Measurements from ENCODE around the gene SIK2.

SIK2 gene

DNA sequence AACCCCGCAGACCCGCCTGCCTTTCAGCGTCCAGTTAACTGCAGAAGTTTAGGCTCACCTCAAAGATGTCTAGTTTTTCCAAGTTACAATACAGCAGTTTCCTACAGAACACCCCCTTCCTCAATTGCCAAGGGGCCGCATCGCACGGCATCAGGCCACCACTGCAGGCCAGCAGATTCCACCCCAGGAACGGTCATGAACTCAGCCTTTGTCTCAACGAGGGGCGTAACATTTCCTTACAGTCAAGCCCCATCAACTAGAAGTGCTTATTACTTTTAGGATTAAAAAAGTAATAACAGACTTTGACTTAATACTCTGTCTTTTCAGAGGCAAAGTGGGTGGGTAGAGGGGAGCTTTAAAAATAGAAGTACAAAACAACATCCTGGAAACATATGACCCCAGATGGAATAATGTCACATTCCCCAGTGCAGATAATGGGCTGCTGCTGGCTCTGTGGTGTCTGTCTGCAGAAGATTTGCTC lies 127.6 kb downstream of the SIK2 start:
- DNase-seq (ENCODE audit: low spot score): no peak

DNA sequence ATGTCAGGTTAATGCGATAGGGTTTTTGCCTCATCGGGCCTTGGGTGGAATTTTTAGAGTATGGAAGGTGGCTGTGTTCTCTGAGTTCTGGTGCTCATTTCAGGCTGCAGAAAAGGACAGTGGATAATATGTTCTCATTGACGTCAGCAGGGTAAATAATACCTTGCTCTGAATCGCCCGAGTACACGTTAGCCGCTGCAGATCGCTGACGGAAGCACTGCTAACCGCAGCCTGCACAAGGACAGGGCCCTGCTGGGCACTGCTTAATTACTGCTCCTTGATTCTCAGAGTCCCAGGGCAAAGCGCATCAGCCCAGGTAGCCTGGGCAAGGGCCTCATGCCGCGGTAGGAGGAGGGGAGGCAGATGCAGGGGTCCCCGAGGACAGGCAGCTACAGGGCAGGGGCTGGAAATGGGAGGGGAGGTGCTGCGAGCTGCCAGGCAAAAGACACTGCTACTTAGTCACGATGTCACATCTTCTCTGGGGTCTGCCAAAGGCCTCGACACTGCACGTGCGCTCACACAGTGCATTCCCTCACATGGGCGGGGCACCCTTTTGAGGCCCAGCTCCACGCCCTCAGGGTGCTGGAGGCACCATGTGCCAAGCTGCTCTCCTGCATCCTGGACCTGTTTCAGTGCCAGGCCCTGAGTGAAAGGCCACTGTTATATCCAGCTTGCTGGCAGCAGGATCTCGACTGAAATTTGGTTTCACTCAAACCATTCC lies 128.8 kb downstream of the SIK2 start:
- no peak for DNase-seq (ENCODE audit: low spot score)

DNA sequence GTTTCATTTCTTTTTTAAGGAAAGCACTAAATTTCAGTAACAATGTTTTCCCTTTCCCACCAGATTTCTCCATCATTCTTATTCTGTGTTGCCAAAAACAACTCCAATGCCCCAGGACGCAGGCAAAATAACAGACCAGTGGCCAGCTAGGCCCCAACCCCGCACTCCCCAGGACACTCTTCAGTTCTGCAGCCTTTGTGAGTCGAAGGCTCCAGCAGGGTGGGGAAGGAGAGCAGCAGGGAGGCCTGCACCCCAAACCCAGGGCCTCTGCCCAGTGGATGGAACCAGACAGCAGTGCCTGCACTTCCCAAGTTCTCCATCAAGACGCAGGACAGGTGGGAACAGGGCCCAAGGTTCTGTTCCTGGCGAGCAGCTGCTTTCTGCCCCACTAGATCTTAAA lies 129.6 kb downstream of the SIK2 start:
- no peak for DNase-seq (ENCODE audit: low spot score)

DNA sequence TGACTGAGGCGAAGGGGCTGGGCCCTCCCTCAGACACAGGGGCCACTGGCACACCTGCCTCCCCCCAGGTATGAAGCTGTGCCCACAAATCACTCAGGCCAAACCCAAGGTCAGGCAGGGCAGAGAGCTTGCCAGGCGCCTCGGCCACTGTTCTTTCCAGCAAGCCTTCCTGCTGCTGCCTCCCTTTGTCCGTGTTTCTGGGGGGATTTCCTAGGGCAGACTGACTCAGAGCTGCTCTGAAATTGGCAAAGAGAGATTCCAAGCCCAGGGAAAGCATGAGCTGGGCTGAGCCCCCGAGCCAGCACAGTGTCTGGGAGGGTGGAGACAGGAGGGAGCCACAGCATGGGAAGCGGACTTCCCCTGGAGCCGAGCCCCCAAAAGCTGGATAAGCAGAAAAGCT lies 130.8 kb downstream of the SIK2 start:
- no peak for DNase-seq (ENCODE audit: low spot score)

DNA sequence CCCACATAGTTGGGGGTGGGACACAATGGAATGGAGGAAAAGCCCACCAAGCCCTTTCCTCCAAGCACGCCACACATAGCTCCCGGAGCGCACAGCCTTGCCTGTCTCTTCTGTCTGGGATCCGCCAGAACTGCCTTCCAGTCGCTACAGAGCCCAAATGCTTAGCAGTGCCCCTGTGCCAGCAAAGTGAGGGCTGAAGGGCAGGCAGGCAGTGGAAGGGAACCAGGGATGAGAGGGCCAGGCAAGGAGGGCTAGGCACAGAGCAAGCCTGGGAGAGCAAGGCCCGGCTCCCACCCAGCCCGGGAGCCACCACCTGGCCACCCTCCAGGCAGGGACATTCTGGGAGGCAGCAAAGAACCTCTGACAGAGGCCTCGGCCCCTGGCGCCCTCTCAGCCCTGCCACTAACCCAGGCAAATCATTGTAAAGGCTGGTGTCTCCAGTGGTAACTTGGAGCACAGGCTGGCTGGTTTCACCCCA lies 131.4 kb downstream of the SIK2 start:
- DNase-seq (ENCODE audit: low spot score): no peak

DNA sequence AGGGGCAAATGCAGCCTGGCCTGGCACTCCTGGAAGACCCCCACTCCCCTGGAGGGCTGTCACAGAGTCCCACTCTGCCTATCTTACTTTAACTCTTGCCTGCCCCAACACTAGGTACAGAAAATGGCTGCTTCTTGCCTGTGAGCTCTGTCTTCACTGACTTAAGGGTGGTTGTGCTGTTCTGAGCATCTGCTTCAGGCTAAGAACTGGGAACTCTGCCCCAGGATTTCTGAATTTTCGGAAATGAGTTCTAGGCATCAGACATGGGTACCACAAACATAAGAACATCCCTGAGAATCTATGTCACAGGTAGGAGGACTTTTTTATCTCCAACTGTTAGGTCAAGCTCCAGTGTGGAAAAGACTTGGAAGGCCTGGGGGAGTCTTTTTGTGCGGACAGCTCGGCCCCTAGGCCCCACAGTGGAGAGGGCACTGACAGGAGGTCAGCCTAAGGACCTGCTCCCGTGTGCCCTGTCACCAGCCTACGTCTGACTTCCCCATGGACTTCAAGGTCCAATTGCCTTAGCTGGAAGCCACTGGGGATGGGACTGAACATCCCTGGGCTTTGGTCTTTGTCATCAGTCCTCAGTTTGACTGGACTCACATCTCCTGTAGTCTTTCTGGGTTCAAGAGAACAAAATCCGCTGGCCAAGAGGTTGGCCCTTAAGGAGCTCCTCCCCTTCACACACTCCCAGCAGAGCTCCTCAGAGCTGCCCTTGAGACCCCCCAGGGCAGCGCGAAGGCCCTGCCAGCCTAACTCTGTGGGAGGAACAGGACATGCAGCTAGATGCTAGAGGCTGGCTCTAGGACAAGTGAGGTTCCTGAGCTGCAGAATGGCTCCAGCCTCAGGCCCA lies 132.1 kb downstream of the SIK2 start:
- no peak for DNase-seq (ENCODE audit: low spot score)

DNA sequence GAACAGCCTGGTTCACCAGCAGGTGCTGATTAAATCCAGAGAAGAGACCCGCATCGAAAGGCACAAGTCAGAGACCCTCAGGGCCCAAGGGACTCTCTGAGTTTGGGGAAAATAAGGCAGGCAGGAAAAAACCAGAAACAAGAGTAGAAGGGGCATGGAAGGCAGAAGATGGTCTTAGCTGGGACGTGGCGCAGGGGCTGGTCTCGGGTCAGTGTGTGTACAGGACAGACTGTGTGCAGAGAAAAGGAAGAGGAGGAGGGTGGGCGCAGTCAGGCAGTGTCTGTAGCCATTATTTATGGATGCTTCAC lies 132.7 kb downstream of the SIK2 start:
- no peak for DNase-seq (ENCODE audit: low spot score)

DNA sequence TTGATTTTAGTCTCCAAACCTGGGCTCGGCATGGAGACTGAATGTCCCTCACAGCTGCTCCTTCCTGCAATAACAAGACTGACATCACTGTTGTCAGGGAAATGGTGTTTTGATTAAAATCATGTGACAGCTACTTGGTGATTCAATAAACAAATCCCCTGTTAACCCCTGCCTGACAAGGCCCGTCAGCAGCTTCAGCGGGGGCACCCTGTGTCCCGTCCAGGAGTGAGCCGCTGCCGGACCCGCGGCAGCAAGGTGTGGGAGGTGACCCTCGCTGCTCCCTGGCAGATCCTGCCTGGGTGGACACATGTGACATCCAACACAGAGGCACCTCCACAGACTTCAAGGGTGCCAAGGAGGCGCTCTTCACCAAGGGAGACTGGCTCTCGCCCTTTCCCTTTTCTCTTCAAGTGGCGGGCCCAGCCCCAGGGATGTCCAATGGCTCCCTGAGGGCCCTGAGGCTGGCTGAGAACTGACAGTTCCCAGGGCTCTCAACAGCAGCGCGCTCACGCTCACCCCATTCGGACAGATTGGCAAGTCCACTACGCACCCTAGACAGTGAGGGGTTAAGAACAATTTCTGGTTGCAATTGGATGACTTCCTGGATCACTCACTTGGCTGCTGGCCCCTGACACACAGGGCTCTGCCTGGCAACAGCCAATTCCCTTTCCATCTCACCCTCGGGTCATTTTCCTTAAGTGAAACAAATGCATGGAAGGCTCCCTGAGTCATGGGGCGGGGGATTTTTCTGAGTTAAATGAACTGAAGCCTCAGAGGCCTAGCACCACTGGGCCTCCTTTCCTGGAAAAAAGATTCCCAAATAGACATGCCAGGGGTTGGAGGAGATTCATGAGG lies 133.2 kb downstream of the SIK2 start:
- no peak for DNase-seq (ENCODE audit: low spot score)

DNA sequence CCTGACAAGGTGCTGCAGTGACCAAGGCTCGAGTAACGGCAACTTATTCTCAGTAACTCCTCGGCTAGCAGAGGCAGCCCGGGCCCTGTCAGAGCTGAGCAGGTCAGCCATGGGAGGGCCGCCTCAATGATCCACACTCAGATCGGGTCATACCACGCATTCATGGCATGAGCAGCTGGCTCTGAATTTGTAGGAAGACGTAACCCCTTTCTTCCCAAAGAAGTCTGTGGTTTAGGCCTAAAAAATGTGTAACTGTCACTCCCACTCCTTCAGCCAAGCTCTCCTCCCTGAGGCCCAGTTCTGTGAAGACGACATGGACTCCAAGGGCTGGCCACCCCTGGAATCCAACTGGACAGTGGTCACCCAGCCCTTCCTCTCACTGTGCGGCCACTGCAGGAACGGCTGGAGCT lies 133.9 kb downstream of the SIK2 start:
- no peak for DNase-seq (ENCODE audit: low spot score)

DNA sequence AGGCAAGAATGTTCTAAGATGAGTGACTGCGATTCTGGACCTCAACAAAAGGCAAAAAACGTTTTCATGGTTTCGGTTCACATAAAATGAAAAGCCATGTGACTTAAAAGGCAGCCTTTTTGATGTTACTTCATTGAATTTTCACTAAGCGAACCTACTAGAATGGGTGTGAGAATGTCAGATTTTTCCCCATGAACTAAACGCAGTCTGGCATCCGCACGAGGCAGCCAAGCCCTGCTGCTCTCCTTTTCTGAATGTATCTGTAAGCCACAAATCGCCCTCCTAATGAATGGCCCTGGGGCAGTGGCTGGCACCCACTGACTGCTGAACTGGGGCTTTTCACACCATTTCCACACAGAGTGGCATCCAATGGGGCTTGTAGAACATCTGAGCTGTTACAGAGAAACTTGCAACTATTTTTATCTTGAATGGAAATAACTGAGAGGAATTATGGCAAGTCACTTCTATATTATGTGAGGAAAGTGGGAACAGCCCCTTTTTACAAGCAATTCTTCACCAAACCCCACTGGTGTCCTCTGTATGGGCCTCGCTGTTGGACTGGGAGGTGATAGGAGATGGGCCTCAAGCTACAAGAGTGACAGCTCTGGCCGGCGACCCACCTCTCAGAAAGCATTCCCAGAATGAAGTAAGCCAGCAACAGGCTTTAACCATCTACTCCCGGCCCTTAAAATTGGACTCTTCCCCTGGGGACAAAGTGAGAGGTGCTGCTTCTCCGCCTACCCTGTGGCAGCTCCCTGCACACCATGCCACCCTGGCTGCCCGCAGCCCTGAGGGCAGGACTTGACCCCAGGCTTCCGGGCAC lies 134.6 kb downstream of the SIK2 start:
- DNase-seq (ENCODE audit: low spot score): no peak

DNA sequence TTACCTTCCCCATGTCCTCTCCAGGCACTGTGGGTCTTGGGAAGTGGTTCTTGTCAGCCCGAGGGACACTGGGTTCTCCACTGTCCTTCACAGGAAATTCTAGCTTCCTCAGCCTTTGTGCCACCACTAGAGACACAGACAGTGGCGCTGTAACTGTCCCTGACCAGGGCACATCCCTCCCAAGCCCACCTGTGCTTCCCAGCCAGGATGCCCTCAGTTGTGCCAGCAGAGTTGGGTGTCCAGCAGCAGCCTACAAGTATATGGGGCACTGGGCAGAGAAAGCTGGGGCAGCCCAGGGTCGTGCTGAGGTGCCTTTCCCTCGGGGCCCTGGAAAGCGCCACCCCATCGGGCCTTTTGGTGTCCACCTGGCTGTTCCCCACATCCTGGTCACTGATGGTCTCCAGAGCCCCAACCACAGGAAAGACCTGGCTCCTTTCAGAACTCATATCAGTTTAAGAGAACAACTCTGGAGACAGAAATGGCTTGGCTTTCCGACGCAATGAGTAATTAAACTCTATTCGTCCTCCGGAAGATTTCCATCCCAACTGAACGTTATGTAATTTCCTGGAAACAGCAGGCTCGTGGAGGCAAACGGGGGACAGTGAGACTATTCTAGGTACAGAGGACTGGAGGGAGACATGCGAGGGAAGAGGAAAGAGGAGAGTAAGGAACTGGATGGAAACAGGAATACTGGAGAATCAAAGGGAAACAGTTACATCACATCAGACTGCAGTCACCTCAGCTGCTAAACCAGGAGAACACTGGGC lies 135.4 kb downstream of the SIK2 start:
- DNase-seq (ENCODE audit: low spot score): no peak

DNA sequence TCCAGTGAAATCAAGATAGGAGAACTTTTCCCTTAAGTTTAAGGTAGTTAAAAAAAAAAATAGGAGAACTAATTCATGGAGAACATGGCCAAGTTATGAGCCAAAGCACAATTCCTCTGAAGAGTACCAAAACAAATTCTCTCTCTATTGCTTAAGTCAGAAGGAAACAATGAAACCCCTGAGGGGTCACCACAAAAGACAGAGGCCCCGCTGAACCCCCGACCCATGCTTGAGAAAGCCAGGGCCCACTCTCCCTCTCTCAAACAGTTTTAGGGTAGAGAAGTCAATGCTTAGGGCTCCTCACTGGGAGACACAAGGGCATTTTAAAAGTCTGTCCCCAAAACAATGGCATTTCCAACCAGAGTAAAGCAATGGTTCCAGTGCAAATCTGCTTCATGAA lies 137.1 kb downstream of the SIK2 start:
- DNase-seq (ENCODE audit: low spot score): no peak

DNA sequence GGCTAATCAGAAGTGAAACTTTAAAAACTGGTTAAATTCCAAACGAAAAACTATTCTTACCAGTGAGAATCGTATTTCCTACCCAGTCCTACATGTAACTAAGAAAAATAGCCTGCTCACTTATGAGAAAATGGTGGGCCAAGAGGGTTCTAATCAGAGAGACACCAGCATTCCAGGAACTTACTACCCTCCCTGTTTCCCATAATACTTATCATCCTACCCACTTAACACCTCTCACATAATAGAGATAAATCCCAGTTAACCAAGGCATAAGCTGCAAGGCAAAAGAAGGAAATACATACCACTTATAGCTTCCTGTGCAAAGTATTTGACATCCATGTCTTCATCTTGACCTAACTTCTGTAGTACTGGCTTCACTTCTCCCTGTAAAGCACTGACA lies 139.5 kb downstream of the SIK2 start:
- no peak for DNase-seq (ENCODE audit: low spot score)

DNA sequence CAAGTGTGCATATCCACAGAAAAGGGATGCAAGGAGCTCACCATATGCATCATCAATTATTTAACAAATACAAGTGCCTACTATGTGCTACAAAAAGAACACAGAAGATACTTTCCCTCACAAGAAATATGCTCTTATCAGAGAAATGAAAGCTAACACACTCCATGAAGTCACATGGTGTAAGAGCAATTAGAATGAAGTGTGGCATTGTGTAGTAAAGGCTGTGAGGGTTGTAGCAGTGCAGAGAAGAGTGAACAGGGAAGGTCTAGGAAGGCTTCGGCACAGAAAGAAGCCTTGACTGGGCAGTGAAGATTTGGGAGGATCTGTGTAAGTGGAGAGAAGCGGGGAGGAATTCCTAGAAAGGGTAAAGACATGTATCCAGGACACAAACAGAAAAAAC lies 141.5 kb downstream of the SIK2 start:
- DNase-seq (ENCODE audit: low spot score): no peak

DNA sequence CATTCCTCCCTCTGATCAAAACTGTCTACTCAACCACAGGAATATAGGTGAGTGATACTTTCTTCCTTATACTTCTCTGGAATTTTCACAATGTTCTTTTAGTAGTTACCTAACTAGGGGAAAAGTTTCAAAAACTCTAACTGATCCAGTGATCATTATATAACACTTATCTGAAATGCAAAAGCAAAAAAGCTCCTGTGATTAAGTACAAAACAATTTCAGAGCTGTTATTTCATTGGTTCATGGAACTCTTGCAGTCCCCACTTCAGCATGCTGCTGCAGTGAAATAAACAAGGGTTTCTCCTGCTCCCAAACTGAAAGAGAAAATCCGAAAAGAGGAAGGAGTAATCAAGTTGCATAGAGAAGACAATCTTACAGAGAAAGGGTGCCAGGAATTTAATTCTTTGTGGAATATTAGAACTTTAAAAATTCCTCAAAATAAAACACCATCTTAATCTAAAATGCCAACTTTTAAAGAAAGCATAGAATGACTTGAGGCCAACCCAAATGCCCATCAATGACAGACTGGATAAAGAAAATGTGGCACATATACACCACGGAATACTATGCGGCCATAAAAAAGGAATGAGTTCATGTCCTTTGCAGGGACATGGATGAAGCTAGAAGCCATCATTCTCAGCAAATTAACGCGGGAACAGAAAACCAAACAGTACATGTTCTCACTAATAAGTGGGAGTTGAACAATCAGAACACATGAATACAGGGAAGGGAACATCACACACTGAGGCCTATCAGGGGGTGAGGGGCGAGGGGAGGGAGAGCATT lies 143.7 kb downstream of the SIK2 start:
- DNase-seq (ENCODE audit: low spot score): no peak

DNA sequence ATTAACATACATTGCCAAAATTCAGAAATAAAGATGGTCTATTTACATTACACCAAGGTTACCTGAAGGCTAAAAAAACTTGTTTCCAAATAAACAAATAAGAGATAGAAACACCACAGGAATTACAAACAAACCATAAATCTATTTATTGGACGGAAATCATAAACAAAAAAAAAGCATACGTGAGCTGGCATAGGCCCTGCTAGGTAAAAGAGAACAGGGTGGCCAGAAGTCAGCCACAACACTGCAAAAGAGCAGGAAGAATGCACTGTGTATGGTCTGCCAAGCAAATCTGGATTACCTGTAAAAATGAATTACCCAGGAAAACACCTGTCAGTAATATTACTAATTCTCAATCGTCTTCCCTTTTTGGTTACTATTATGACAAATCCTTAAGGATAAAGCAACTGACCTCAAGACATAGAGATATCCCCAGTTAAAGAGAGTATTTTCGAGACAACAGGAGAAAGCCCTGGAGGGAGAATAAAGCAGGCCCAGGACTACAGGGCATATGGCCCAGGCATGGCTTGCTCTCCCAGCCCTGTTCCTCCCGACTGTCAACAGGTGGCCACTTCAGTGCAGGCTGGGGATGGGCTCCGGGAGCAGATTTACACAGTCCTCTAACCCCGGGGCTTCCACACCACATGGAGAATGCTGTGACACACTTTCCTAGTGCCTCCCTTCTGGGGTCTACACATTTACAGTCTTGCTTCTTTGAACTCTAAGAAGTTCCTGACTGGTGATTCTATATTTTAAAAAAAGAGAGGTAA lies 146.0 kb downstream of the SIK2 start:
- no peak for DNase-seq (ENCODE audit: low spot score)

DNA sequence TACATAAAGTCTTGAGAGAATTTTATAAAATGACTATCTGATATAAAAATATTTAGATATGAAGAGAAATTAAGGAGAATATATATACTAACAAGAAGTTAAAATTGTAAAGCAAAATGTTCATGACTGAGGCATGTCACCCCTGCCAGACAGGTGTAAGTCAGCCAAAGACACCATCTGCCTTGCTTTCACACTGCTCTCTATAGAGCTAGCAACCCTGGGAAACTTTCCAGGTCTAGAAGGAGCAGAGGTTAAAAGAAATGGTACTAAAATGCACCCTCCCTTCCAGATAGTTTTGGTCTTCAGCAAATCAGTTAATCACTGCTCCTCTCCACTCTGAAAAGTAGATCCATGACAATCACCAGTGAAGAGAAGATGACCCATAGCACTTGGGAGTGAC lies 147.4 kb downstream of the SIK2 start:
- DNase-seq (ENCODE audit: low spot score): no peak

DNA sequence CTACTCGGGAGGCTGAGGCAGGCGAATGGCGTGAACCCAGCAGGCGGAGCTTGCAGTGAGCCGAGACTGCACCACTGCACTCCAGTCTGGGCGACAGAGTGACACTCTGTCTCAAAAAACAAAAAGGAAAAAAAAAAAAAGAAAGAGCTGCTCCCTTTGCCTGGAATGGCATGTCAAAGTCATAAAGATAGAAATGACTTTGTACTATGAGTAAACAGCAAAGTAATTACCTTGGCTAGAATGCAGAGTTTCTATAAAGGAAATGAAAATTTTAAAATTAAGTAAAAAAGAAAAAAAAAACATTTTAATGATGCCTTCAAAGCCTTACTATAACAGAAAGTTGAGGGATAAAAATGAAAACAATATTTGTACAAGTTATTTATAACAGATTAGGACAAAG lies 153.8 kb downstream of the SIK2 start:
- DNase-seq (ENCODE audit: low spot score): no peak

DNA sequence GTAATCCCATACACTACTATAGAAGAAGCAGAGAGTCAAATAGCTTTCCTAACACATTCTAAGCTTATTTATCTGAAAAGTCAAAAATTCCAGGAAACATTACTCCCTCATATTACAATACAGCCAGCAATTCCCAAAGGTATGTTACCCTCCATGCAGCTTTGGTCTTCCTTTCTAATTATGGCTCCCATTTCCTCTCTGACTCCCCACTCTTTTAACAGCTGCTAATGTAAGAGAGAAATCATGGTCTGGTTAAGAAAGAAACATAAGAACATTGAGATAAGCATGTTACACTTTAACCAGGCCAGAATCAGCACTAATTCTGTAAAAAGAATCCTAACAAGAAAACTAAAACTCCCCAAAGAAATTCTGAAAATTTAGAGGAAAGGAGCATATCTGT lies 157.1 kb downstream of the SIK2 start:
- no peak for DNase-seq (ENCODE audit: low spot score)
